HG02870 (cell line): ENCODE data around the gene SFXN1.
"Not testable (repeated sequence)": the region's sequence is repeated elsewhere in the genome, so short reads cannot be mapped to it uniquely, and the experiment has no call there.

ENCODE experiments used
- ATAC-seq: cut with Tn5 transposase; IDR thresholded peaks from one replicate; pipeline ENCODE4 v1.9.1; 2021; ENCODE audit warnings: mild to moderate bottlenecking, moderate library complexity; ENCODE audit not compliant: unreplicated experiment

Gene SFXN1, protein sequence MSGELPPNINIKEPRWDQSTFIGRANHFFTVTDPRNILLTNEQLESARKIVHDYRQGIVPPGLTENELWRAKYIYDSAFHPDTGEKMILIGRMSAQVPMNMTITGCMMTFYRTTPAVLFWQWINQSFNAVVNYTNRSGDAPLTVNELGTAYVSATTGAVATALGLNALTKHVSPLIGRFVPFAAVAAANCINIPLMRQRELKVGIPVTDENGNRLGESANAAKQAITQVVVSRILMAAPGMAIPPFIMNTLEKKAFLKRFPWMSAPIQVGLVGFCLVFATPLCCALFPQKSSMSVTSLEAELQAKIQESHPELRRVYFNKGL

DNA sequence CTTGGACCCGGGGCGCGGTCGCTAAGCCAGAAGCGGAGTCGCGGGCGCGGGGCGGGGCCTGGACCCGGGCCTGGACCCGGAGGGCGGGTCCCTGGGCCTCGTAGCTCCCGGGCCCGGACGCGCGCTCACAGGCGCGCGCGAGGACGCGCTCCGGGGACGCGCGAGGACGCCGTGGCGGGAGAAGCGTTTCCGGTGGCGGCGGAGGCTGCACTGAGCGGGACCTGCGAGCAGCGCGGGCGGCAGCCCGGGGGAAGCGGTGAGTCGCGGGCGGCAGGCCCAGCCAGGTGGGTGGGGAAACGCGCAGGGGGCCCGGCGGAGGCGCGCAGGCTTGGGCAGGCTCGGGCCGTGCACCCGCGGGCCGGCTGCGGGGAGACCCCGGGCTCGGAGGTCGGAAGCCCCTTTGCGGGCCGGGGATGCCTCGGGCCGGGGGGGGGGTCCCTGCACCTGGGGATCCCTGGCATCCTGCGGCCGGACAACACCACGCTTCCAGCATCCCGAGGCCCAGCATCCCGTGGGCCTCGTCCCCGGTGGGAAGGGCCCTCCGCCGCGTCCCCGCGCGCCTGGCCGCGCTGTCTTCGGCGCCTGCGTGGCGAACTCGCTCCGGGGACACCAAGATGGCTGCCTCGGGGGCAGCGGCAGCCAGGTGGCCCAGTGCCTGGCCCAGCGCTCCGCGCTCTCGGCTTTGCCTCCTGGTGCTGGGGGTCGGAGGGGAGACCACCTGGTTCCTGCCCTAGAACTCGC is at the start of gene SFXN1:
Gene SFXN1 (plus strand): TSS at position 177 of the 741 bp plus-strand sequence. CDS start 13,544 bp downstream, outside the sequence.
- ATAC-seq, result peak; percentile 76

DNA sequence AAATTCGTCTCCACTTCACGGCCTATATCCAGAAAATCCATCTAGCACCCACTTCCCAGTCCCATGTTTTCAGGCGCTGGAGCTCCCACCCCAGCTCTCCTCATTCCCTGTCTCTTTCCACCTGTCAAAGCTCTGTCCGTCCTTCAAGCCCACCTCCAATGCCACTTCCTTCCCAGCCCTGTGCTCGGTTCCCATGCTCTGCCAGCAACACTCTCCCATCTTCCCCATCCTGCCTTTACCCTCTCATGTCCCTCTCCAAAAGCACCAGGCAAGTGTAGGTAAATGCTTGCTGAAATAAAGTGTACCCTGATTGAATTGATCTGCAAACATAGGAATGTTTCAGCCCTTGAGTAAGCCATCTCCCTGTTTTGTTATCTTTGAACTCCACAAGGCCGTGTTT is 43.6 kb upstream of the SFXN1 start:
- no peak for ATAC-seq

DNA sequence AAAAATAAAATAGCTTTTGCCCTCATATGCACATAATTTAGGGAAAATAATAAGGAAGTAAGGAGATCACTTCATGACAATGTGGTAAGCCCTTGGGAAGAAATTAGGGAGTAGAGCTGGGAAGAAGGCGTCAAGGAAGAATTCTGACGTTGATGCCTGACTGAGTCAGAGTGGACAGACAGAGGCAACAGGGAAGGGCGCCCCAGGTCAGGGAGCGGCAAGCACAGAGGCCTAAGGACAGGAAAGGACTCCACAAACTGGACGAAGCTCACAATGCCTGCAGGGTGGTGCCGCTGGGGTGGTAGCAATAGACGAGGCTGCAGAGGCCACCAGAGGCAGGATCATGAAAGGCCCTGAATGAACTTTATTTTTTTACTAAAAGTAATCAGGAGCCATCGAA is 42.0 kb upstream of the SFXN1 start:
- ATAC-seq, result no peak

GRCh38 chr5:175438234-175438857 is 40.0 kb upstream of the SFXN1 start:
- no peak for ATAC-seq

DNA sequence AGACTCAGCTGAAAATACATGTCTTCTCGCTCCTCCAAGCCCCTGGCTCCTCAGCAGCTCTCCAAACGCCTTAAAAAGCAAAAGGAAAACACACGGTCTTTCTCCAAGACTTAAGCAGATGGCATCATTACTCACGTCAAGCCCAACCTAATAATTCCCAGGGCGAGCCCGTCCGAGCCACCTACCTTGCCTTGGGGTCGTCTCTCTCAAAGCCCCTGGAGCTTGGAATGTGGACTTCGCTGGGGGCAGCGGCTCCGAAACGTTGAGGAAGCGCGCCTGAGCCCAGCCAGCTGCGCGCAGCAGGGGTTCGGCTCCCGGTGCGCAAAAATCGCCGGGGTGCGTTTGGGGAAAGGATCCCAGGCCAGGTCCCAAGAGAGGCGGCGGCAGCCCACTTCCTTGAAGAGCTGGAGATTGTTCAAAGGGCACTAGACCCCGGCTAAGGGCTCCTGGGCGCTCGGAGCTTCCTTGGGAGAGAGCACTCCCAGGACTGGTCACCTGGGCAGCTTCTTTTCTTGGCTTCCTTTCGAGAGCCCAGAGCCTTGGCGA is 34.8 kb upstream of the SFXN1 start:
- ATAC-seq, result no peak

DNA sequence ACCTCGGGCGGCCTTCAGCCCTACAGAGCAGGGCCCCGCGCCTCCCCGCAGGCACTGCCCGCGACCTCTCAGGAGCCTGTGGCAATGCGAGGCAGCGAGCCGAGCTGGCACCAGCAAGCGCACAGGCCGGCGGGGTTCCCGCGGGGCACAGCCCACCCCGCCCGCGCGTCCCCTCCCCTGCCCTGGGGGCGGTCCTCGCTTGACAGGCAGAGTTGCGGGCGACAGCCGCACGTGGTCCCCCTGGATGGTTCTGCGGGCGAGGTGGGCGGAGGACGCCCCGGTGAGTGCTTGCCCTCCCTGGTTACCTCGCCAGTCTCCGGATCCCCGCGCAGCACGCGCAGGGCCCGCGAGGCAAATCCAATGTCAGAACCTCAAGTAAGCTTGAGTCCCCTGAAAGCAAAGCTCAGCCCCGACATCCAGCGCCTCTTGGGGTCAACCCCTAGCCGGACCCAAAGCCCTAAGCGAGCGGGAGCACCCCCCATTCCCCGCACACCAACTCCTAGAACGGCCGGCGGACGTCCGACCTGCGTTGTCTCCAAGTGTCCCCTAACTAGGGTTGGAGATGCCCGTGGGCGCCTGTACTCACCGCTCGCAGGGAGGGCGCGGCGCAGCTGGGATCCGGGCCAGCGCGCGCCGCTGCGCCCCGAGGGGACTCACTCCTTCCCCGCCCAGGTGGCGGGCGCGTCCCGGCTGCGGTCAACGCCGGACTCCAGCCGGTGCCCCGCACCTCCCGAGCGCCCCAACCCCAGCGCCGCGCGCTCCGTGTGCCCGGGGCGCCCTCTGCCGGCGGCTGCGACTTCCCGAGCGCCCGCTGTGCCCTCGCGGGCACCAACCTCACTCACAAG is 34.1 kb upstream of the SFXN1 start, which contains the start of gene DRD1:
Gene DRD1 (minus strand): TSS at position 123 of the 845 bp plus-strand sequence. CDS start 1,083 bp downstream, outside the sequence.
- ATAC-seq, result no peak

GRCh38 chr5:175444905-175445456 is 33.4 kb upstream of the SFXN1 start:
- ATAC-seq, result no peak

DNA sequence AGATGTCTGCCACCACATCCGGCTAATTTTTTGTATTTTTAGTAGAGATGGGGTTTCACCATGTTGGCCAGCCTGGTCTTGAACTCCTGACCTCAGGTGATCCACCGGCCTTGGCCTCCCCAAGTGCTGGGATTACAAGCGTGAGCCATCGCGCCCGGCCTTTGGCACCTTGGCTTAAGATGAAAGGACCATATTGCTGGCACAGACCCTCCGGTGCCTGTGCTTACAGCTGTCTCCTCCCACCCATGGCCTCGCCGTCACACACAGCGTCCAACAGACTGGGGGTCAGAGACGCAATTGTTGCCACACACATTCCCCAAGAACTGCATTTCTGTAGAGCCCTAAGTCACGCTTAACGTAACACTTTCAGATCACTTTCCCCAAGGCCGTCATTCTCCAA is 32.0 kb upstream of the SFXN1 start:
- not testable (repeated sequence) for ATAC-seq

GRCh38 chr5:175447571-175447970 is 30.8 kb upstream of the SFXN1 start:
- no peak for ATAC-seq

DNA sequence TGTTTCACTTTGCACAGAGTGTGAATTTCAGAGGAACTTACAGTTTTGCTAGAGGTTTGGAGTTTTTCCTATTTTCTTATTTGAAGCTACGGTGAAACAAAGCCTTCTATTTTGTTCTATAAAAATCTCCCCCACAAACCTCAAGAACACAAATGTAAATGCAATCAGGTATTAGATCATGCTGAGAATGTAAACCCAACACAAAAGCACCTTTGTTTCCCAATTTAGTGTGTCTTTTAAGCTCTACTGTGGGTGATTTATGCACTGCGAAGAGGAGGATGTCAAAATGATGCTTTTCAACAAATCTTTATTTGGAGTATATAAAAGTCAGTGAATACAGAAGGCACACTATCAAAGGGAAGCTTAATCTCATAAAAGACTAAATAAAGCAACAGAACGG is 30.1 kb upstream of the SFXN1 start:
- ATAC-seq, result no peak

- no peak for ATAC-seq
These were observed 26.2 kb upstream of the SFXN1 start for GRCh38 chr5:175452166-175452565.

DNA sequence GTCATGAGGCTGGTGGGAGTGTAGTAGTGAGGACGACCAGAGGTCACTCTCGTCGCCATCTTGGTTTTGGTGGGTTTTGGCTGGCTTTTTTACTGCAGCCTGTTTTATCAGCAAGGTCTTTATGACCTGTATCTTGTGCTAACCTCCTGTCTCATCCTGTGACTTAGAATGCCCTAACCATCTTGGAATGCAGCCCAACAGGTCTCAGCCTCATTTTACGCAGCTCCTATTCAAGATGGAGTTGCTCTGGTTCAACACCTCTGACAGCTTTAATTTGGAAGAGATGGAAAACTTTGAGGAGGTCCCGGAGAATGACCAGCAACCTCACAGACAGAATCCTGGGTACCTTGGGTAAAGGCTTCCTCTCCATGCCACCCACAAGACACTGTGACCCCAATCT is 24.0 kb upstream of the SFXN1 start:
- ATAC-seq, result not testable (repeated sequence)

DNA sequence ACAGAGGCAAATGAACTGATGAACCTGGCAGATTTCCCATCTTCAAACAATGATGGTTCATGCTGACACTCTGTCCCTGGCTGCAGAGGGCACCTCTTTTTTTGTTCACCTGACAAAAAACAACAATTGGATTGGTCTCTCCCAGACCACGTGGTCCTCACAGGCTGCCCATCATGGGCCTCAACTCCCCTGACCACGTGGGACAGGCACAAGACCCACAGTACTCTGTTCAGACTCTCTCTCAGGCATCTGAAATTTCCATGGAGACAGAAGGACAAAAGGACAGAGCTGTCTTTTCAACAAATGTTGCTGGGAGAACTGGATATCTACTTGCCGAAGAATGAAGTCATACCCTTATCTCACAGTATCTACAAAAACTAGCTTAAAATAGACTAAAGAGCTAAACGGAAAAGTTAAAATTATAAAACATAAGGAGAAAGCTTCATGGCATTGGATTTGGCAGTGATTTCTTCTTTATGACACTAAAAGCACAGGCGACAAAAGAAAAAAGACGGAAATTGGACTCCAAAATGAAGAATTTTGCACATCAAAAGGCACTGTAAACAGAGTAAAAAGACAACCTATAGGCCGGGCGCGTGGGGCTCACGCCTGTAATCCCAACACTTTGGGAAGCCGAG is 22.1 kb upstream of the SFXN1 start:
- ATAC-seq, result no peak

- peak; percentile 94 for ATAC-seq
These were observed 20.9 kb upstream of the SFXN1 start for GRCh38 chr5:175457466-175457865.

DNA sequence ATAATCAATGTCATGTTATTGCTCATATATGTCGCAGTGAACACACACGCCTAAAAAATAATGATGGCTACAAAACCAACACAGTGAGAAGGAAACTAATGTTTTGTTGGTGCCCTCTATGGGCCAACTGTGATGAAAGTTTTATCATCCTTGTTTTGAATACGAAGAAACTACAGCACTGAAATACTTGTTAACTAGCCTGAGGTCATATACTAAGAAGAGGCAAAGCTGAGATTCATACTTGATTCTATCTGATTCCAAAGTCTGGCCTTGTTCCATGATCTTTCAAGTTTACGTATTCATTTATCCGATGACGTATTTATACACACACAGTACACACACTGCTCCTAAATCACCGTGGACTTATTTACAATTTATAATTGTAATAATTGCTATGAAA is 18.2 kb upstream of the SFXN1 start:
- ATAC-seq, result no peak

DNA sequence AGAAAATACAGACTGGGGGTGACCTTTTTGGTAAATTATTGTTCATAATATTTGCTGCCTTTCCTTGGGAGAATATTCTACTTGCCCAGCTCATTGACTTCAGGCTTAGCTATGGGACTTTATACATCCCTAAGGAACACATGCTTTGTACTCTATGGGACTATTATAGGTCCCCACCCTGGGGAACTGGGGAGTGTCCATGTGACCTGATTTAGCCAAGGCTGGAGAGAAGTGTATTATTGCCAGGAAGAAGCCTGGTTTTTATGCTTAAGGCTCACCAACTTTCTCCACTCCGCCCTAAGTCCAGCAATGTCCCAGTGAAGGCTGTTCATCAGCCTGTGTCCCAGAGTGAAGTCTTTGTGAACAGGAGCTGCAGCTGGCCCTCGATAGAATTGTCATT is 17.8 kb upstream of the SFXN1 start:
- no peak for ATAC-seq

DNA sequence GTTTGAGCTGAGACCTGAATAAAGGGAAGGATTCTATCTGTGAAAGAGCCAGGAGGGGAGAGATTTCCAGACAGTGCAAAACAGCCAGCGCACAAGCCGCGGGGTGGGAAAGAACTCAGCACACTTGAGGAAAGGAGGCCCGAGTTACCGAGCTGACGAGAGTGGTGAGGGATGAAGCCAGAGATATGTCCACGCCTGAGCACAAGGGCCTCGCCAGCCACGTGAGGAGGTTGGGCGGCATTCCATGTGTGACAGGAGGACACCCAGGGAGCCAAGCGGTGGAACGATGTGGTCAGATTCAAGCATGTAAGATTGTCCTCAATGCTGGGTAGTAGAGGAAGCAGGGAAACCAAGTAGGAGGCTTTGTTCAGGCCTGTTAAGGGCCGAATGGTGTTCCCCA is 17.0 kb upstream of the SFXN1 start:
- ATAC-seq, result no peak

DNA sequence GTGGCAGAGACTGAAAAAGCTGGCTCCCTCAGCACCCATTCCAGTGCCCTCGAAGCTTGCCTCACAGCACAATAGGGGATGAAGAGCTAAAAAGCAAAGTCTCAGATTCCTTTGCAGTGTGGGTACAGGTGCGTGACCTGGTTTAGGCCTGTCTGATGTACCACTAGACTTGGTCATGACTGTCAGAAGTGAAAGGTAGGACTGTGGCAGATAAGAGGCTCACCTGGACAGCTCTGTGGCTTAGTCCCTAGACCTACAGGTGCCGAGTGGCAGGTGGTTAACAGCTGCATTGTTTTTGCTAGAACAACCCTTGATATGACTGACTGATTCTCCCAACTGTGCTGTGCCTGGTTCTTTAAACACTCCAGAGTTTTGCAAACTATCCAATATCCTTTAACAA is 14.7 kb upstream of the SFXN1 start:
- ATAC-seq, result no peak

DNA sequence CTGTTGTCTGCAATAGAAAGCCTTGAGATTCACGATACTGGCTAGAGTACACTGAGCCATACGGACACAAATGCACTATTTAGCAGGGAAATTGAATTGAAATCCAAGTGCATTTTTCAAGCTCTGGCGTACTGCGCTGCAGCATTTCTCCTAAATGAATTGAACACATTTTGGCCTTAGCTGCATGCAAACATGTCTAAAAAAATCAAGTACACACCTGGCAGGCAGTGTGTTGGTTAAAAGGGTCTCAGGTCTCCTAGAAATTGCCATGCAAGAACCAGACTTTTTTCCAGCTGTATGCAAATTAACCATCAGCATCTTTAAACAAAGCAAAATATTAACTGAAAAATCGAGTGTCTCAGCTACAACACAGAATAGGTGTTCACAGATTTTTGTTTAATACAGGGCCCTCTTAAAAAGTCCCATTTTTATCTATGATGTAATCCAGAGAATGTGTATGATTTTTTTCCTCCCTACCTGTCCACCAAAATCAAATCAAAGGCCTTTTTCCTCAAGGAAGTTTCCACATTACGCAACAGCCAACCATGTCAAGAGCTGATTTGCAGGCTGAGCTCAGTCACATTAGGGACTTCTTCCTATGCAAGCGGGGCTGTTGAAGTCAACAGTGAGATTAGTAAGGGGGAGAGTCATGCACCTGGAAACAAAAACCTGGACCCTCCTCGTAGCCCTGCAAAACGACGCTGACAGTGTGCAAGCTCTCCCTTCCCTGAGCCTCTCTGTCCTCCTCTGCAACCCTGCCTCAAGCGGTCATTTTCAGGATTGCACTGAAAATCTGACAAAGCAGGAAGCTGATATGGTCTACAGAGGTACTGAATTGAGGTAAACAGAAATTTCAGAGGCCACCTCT is 14.1 kb upstream of the SFXN1 start:
- ATAC-seq, result peak; percentile 98
